ENCODE measurements around the gene RPTOR. TPM values are rescaled to one million over a fixed set of nuclear protein-coding genes. Genes with fewer than 3 reads are reported as not detected.

The RPTOR gene
- total RNA-seq, 3 donors from 2014 or later = 21.4 to 27.5 (median 23.6) TPM

DNA sequence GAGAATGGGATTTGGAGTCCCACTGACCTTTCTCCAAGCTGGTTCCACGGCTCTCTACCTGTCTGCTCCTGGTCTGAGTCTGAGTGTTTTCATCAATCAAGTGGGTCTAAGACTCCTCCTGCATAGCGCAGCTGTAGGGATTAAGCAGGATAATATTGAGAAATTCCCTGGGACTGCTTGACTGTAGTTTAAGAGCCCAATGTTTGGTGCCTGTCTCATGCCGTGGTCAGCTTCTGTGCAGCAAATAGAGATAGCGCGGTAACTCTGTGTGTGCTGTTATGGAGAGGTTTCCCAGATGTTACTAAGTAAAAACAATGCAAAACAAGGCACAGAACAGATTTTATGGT is 21.4 kb downstream of the RPTOR start:
- no peak overlapping the region for H3K27ac ChIP-seq

DNA sequence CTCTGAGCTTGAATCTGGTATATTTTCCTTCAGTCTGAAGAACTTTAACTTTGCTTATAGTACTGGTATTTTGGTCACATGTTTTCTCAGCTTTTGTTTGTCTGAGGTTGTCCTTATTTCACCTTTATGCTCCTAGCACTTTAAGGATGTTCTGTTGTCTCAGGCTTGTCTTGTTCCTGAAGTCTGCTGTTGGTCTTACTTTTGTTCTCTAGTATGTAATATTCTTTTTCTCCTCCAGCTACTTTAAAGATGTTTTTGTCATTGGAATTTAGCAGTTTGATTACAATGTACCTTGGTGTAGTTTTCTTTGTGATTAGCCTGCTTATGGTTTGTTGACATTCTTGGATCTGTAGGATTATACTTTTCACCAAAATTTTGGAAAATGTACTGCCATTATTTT is 23.6 kb downstream of the RPTOR start:
- no peak for DNase-seq (ENCODE audit: low spot score in 2 of 2)
- H3K27me3 ChIP-seq = no peaks in the 10 kb centered on the region
- no peak overlapping the region for H3K27ac ChIP-seq
- no peak overlapping the region for H3K4me3 ChIP-seq
- peaks cover 0 to 3% of the 10 kb centered on the region in 2 donors for H3K9me3 ChIP-seq
- no peaks in the 10 kb centered on the region for H3K4me1 ChIP-seq
- TF ChIP-seq POLR2A (IDR thresholded peaks at IDR 0.05) (no peak), POLR2AphosphoS5 (IDR thresholded peaks at IDR 0.05) (no peak)
- TF ChIP-seq, protein P1, sequence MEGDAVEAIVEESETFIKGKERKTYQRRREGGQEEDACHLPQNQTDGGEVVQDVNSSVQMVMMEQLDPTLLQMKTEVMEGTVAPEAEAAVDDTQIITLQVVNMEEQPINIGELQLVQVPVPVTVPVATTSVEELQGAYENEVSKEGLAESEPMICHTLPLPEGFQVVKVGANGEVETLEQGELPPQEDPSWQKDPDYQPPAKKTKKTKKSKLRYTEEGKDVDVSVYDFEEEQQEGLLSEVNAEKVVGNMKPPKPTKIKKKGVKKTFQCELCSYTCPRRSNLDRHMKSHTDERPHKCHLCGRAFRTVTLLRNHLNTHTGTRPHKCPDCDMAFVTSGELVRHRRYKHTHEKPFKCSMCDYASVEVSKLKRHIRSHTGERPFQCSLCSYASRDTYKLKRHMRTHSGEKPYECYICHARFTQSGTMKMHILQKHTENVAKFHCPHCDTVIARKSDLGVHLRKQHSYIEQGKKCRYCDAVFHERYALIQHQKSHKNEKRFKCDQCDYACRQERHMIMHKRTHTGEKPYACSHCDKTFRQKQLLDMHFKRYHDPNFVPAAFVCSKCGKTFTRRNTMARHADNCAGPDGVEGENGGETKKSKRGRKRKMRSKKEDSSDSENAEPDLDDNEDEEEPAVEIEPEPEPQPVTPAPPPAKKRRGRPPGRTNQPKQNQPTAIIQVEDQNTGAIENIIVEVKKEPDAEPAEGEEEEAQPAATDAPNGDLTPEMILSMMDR (IDR thresholded peaks at IDR 0.05) = no peak
- no peaks in the 10 kb centered on the region for H3K36me3 ChIP-seq
- intact Hi-C loops (cut with DNase I; ENCODE audit: low total_unique reads) = no loop called here

More for the DNA sequence above, 21.4 kb downstream of the RPTOR start:
- no peak overlapping the region for H3K4me3 ChIP-seq
- intact Hi-C loops (cut with DNase I; ENCODE audit: low total_unique reads) = no loop called here
- no peaks in the 10 kb centered on the region for H3K36me3 ChIP-seq
- no peak for DNase-seq (ENCODE audit: low spot score in 2 of 2)
- no peaks in the 10 kb centered on the region for H3K4me1 ChIP-seq
- TF ChIP-seq POLR2A (IDR thresholded peaks at IDR 0.05) = no peak
- TF ChIP-seq POLR2AphosphoS5 (IDR thresholded peaks at IDR 0.05) = no peak
- TF ChIP-seq, protein P1 (IDR thresholded peaks at IDR 0.05) = no peak
- H3K27me3 ChIP-seq = no peaks in the 10 kb centered on the region
- H3K9me3 ChIP-seq = no peaks in the 10 kb centered on the region

GRCh38 chr17:80569924-80570323 is 25.3 kb downstream of the RPTOR start:
- TF ChIP-seq POLR2AphosphoS5 (IDR thresholded peaks at IDR 0.05) (no peak), POLR2A (IDR thresholded peaks at IDR 0.05) (no peak)
- TF ChIP-seq, protein P1 (IDR thresholded peaks at IDR 0.05) = no peak
- Histone ChIP-seq H3K27me3 (no peaks in the 10 kb centered on the region), H3K4me3 (no peak overlapping the region), H3K9me3 (peaks cover 0 to 3% of the 10 kb centered on the region in 2 donors), H3K36me3 (no peaks in the 10 kb centered on the region), H3K27ac (no peak overlapping the region), H3K4me1 (no peaks in the 10 kb centered on the region)
- DNase-seq (ENCODE audit: low spot score in 2 of 2) = no peak
- intact Hi-C loops (cut with DNase I; ENCODE audit: low total_unique reads) = no loop called here

DNA sequence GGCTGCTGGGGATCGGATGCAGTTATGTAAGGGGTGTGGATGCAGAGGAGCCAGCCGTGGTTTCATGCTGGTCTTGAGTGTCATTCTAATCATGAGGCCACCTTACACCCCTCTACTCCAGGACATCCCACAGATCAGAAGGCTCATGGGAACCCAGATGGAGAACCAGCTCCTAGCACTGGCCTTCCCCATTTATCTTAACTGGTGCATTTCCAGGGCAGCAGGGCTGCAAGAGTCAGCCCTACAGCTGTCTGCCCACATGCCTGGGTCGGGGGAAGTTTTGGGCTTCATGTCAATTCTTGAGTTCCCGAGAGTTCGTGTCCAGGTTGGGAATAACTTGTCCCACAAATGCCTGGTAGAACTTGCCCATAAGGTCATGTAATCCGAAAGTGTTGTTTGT is 29.1 kb downstream of the RPTOR start:
- Histone ChIP-seq H3K36me3 (no peaks in the 10 kb centered on the region), H3K27me3 (no peaks in the 10 kb centered on the region), H3K9me3 (peaks cover 0 to 3% of the 10 kb centered on the region in 2 donors), H3K27ac (no peak overlapping the region), H3K4me3 (no peak overlapping the region), H3K4me1 (no peaks in the 10 kb centered on the region)
- TF ChIP-seq, protein P1 (IDR thresholded peaks at IDR 0.05) = no peak
- TF ChIP-seq POLR2A (IDR thresholded peaks at IDR 0.05) (no peak), POLR2AphosphoS5 (IDR thresholded peaks at IDR 0.05) (no peak)
- DNase-seq (ENCODE audit: low spot score in 2 of 2) = no peak
- intact Hi-C loops (cut with DNase I; ENCODE audit: low total_unique reads) = no loop called here

GRCh38 chr17:80574496-80574895 is 29.9 kb downstream of the RPTOR start:
- TF ChIP-seq POLR2A (IDR thresholded peaks at IDR 0.05) = no peak
- intact Hi-C loops (cut with DNase I; ENCODE audit: low total_unique reads) = no loop called here
- no peaks in the 10 kb centered on the region for H3K4me1 ChIP-seq
- no peaks in the 10 kb centered on the region for H3K36me3 ChIP-seq
- H3K27ac ChIP-seq = no peak overlapping the region
- H3K4me3 ChIP-seq = no peak overlapping the region
- no peaks in the 10 kb centered on the region for H3K27me3 ChIP-seq
- H3K9me3 ChIP-seq = peaks cover 0 to 3% of the 10 kb centered on the region in 2 donors
- DNase-seq (ENCODE audit: low spot score in 2 of 2) = no peak
